Neural progenitor cell (in vitro differentiated cells): Measurements from ENCODE around the gene PM20D1.

ENCODE experiments used
- CTCF ChIP-seq: fragments of 200-600 bp; sonication (generic); IDR thresholded peaks from 2 replicates; pipeline ENCODE4 v1.5.1; 2017; ENCODE audit warnings: antibody characterized with exemption, mild to moderate bottlenecking
- EZH2 ChIP-seq: fragments of 200-600 bp; sonication (generic); IDR thresholded peaks from 2 replicates; pipeline ENCODE4 v1.6.1; 2017; ENCODE audit warnings: antibody characterized with exemption, mild to moderate bottlenecking, moderate library complexity
- EZH2phosphoT487 ChIP-seq: fragments of 200-600 bp; sonication (generic); IDR thresholded peaks from 2 replicates; pipeline ENCODE4 v1.6.1; 2017; ENCODE audit warnings: antibody characterized with exemption

- TF ChIP-seq CTCF (no peak), EZH2 (no peak), EZH2phosphoT487 (no peak)
Observed at GRCh38 chr1:205842229-205842628, 7.7 kb downstream of the PM20D1 start.
